HEK293 (cell line): ENCODE measurements around the gene CTSD.
"Not testable (repeated sequence)": the region's sequence is repeated elsewhere in the genome, so short reads cannot be mapped to it uniquely, and the experiment has no call there.

ENCODE experiments used
- CTCF ChIA-PET: fragments of 350-600 bp; formaldehyde crosslinking; extraction: SDS; loops from one replicate; lab custom pipeline; 2021; ENCODE audit warnings: antibody characterized with exemption; lab: Yijun Ruan, JAX
- POLR2A ChIA-PET: fragments of 300-600 bp; formaldehyde crosslinking; extraction: SDS; loops from one replicate; lab custom pipeline; 2020; ENCODE audit warnings: antibody characterized with exemption, inconsistent platforms; lab: Yijun Ruan, JAX
- H3K27ac ChIP-seq: fragments of 200-500 bp; sonication (Bioruptor generic); 2 replicates; pipeline ENCODE4 v1.5.1; 2014; ENCODE audit warnings: low read depth, low read length, control low read depth, inconsistent platforms; ENCODE audit errors: extremely low read depth
- H3K36me3 ChIP-seq, 2 experiments: fragments of 200-500 bp in 1 of 2; sonication (Bioruptor generic) in 1 of 2; 1 replicate in 1 of 2; 2 replicates in 1 of 2; pipeline ENCODE4 v1.5.1; 2014 to 2017; ENCODE audit warnings: inconsistent platforms in 2 of 2, low read length in 2 of 2; ENCODE audit not compliant: control insufficient read depth in 2 of 2, insufficient read depth in 1 of 2
- H3K4me1 ChIP-seq: fragments of 200-500 bp; sonication (Bioruptor generic); 2 replicates; pipeline ENCODE4 v1.5.1; 2014; ENCODE audit warnings: mild to moderate bottlenecking, low read length, inconsistent platforms; ENCODE audit not compliant: control insufficient read depth, insufficient read depth
- H3K4me3 ChIP-seq: 2 replicates; pipeline ENCODE4 v1.5.1; 2011; ENCODE audit warnings: low read depth, mild to moderate bottlenecking, control low read depth, low read length, moderate library complexity
- H3K9me3 ChIP-seq: fragments of 200-500 bp; sonication (Bioruptor generic); 2 replicates; pipeline ENCODE4 v1.5.1; 2014; ENCODE audit warnings: low read depth, low read length, inconsistent platforms; ENCODE audit not compliant: control insufficient read depth, insufficient read depth
- HOXD13 ChIP-seq: sonication (generic); formaldehyde crosslinking; IDR thresholded peaks from 2 replicates; pipeline ENCODE4 v1.8.0; 2022; ENCODE audit warnings: missing genetic modification reagents, borderline replicate concordance
- IKZF3 ChIP-seq: fragments of 450-650 bp; IDR thresholded peaks from 2 replicates; pipeline ENCODE4 v1.5.0; 2018; ENCODE audit warnings: missing biosample characterization, mild to moderate bottlenecking, missing genetic modification characterization, moderate library complexity
- KLF8 ChIP-seq: fragments of 450-650 bp; formaldehyde crosslinking; IDR thresholded peaks from 2 replicates; pipeline ENCODE4 v1.5.1; 2016; ENCODE audit warnings: missing biosample characterization, missing genetic modification characterization
- PBX3 ChIP-seq: sonication (generic); formaldehyde crosslinking; IDR thresholded peaks from 2 replicates; pipeline ENCODE4 v1.8.1; 2022; ENCODE audit warnings: mild to moderate bottlenecking, moderate library complexity, missing genetic modification reagents
- ZBTB11 ChIP-seq: fragments of 450-650 bp; formaldehyde crosslinking; conservative IDR thresholded peaks from 2 replicates; pipeline ENCODE4 v1.5.1; 2016; ENCODE audit warnings: low read depth, missing biosample characterization, missing genetic modification characterization
- ZBTB17 ChIP-seq: fragments of 450-650 bp; formaldehyde crosslinking; IDR thresholded peaks from 2 replicates; pipeline ENCODE4 v1.5.1; 2016; ENCODE audit warnings: missing biosample characterization, missing genetic modification characterization
- ZBTB26 ChIP-seq: fragments of 450-650 bp; formaldehyde crosslinking; optimal IDR thresholded peaks from 2 replicates; pipeline ENCODE3; 2016; ENCODE audit warnings: missing biosample characterization, mild to moderate bottlenecking, missing genetic modification characterization
- ZFHX2 ChIP-seq: fragments of 450-650 bp; formaldehyde crosslinking; conservative IDR thresholded peaks from 2 replicates; pipeline ENCODE4 v1.5.1; 2016; ENCODE audit warnings: missing biosample characterization, missing genetic modification characterization
- ZNF248 ChIP-seq: fragments of 450-650 bp; formaldehyde crosslinking; IDR thresholded peaks from 2 replicates; pipeline ENCODE4 v1.5.1; 2017; ENCODE audit warnings: missing biosample characterization, missing genetic modification characterization
- ZNF292 ChIP-seq: fragments of 450-650 bp; formaldehyde crosslinking; IDR thresholded peaks from 2 replicates; pipeline ENCODE4 v1.5.1; 2016; ENCODE audit warnings: low read depth, missing biosample characterization, missing genetic modification characterization, borderline replicate concordance
- ZNF580 ChIP-seq: fragments of 450-650 bp; formaldehyde crosslinking; IDR thresholded peaks from 2 replicates; pipeline ENCODE4 v1.5.1; 2016; ENCODE audit warnings: missing biosample characterization, missing genetic modification characterization
- ZNF600 ChIP-seq: fragments of 450-650 bp; formaldehyde crosslinking; IDR thresholded peaks from 2 replicates; pipeline ENCODE4 v1.5.1; 2016; ENCODE audit warnings: missing biosample characterization, missing genetic modification characterization
- ZNF704 ChIP-seq: fragments of 450-650 bp; formaldehyde crosslinking; IDR thresholded peaks from 2 replicates; pipeline ENCODE4 v1.5.1; 2016; ENCODE audit warnings: missing biosample characterization, missing genetic modification characterization

CTSD gene

GRCh38 chr11:1763796-1764661, at the start of gene CTSD:
TSS of gene CTSD (minus strand) at chr11:1763927. CDS start at chr11:1763859, 68 bp downstream.
- TF ChIP-seq ZNF600 (tag by site-specific recombination), result peak; percentile 60
- peak; percentile 45; the same call in 1 of the 2 replicates for TF ChIP-seq ZBTB17 (tag by site-specific recombination)
- TF ChIP-seq HOXD13 (CRISPR knock-in tag), result no peak
- peak; percentile 50 for TF ChIP-seq ZBTB26 (tag by site-specific recombination)
- peak; percentile 87; the same call in 1 of the 2 replicates for TF ChIP-seq ZNF580
- TF ChIP-seq ZBTB11 (tag by site-specific recombination), result no peak
- no peak for TF ChIP-seq ZNF292 (tag by site-specific recombination)
- TF ChIP-seq ZNF248 (tag by site-specific recombination), result no peak
- 0 out of 2 replicates have a peak, but pooled peaks have one; percentile 25 for TF ChIP-seq IKZF3
- TF ChIP-seq KLF8 (tag by site-specific recombination), result peak; percentile 23; the same call in 1 of the 2 replicates
- TF ChIP-seq ZFHX2 (tag by site-specific recombination), result 0 out of 2 replicates have a peak, but pooled peaks have one; percentile 2
- peak; percentile 54 for TF ChIP-seq PBX3 (CRISPR knock-in tag)
- no peak for TF ChIP-seq ZNF704 (tag by site-specific recombination)
- Histone ChIP-seq H3K27ac (no peak within 1 kb of the TSS; the same call in 1 of the 2 replicates), H3K4me1 (no peaks in the 10 kb centered on the region; the same call in 1 of the 2 replicates), H3K9me3 (no peaks in the 10 kb centered on the region), H3K36me3 (peaks cover 0 to 29% of the 10 kb centered on the region in 2 experiments; a peak in 1 of 3 replicates), H3K4me3 (peak within 1 kb of the TSS; percentile 79)
- POLR2A ChIA-PET, result interaction anchor here (0.9 kb wide), 1 partner anchor 70 kb away, joined by 3 read pairs; no protein-coding TSS in a partner anchor
- CTCF ChIA-PET, result interaction anchor here (0.9 kb wide), 1 partner anchor 8 kb away, joined by 3 read pairs; no protein-coding TSS in a partner anchor

GRCh38 chr11:1813356-1813755, 49.6 kb upstream of the CTSD start:
- not testable (repeated sequence) for H3K4me3 ChIP-seq, H3K9me3 ChIP-seq, H3K36me3 ChIP-seq, H3K27ac ChIP-seq, H3K4me1 ChIP-seq
- CTCF ChIA-PET, result interaction anchor here (0.7 kb wide), 1 partner anchor 22 kb away, joined by 3 read pairs; no protein-coding TSS in a partner anchor
- POLR2A ChIA-PET, result interaction anchor here (0.7 kb wide), 1 partner anchor 13 kb away, joined by 3 read pairs; no protein-coding TSS in a partner anchor
